ENCODE data around the gene BST2.

Gene BST2

GRCh38 chr19:17389288-17389687 is 16.1 kb downstream of the BST2 start:
- no peak for DNase-seq (ENCODE audit: low read depth, low spot score)
- in situ Hi-C loops (cut with HindIII; ENCODE audit: low sequenced_read_pairs) = no loop called here
- no peak overlapping the region for H3K4me3 ChIP-seq (ENCODE audit: low read depth, low read length)
- no peak for TF ChIP-seq CTCF (IDR thresholded peaks at IDR 0.05; ENCODE audit: low read depth, low read length)

- peak; percentile 54 for DNase-seq (ENCODE audit: low read depth, low spot score)
- no peak overlapping the region for H3K4me3 ChIP-seq (ENCODE audit: low read depth, low read length)
- TF ChIP-seq CTCF (IDR thresholded peaks at IDR 0.05; ENCODE audit: low read depth, low read length) = peak; percentile 95
- in situ Hi-C loops (cut with HindIII; ENCODE audit: low sequenced_read_pairs) = no loop called here
These were observed 19.4 kb downstream of the BST2 start for GRCh38 chr19:17385878-17386611.

- TF ChIP-seq CTCF (IDR thresholded peaks at IDR 0.05; ENCODE audit: low read depth, low read length) = no peak
- no peak overlapping the region for H3K4me3 ChIP-seq (ENCODE audit: low read depth, low read length)
- in situ Hi-C loops (cut with HindIII; ENCODE audit: low sequenced_read_pairs) = no loop called here
- no peak for DNase-seq (ENCODE audit: low read depth, low spot score)
These were observed 24.8 kb downstream of the BST2 start for GRCh38 chr19:17380426-17381138.

- DNase-seq (ENCODE audit: low read depth, low spot score) = no peak
- no peak for TF ChIP-seq CTCF (IDR thresholded peaks at IDR 0.05; ENCODE audit: low read depth, low read length)
- no peak overlapping the region for H3K4me3 ChIP-seq (ENCODE audit: low read depth, low read length)
- in situ Hi-C loops (cut with HindIII; ENCODE audit: low sequenced_read_pairs) = no loop called here
These were observed 26.2 kb downstream of the BST2 start for GRCh38 chr19:17379221-17379631.

GRCh38 chr19:17378271-17378670 is 27.2 kb downstream of the BST2 start:
- no peak overlapping the region for H3K4me3 ChIP-seq (ENCODE audit: low read depth, low read length)
- in situ Hi-C loops (cut with HindIII; ENCODE audit: low sequenced_read_pairs) = no loop called here

More at GRCh38 chr19:17378271-17378670, 27.2 kb downstream of the BST2 start:
- DNase-seq (ENCODE audit: low read depth, low spot score) = no peak
- TF ChIP-seq CTCF (IDR thresholded peaks at IDR 0.05; ENCODE audit: low read depth, low read length) = no peak

Measured in astrocyte of the spinal cord (primary cell).